Right lobe of liver (tissue), 6 donors: Measurements from ENCODE around the gene KCNJ4. TPM values are rescaled to one million over a fixed set of nuclear protein-coding genes. Genes with fewer than 3 reads are reported as not detected.
"Not testable (repeated sequence)": the region's sequence is repeated elsewhere in the genome, so short reads cannot be mapped to it uniquely, and the experiment has no call there.

Experiments used
- ATAC-seq, 4 donors: fragments of 200-7000 bp; cut with Tn5 transposase; one replicate each; pipeline ENCODE4 v1.9.1; 2020; ENCODE audit warnings: mild to moderate bottlenecking in 4 of 4, moderate library complexity in 4 of 4
- DNase-seq, 3 donors: peaks; one replicate each; pipeline ENCODE4 v3.0.0-alpha.2; 2020
- H3K27ac ChIP-seq, 3 donors: fragments of 200-600 bp; one replicate each; pipeline ENCODE4 v1.8.0; 2022
- H3K27me3 ChIP-seq, 2 donors: fragments of 200-600 bp; one replicate each; pipeline ENCODE4 v1.8.0; 2022
- H3K36me3 ChIP-seq, 4 donors: fragments of 200-600 bp; sonication (generic) in 1 of 4; one replicate each; pipeline versions ENCODE4 v1.5.1 to v1.8.0; 2017 to 2022; ENCODE audit warnings: control low read depth in 1 of 4
- H3K4me1 ChIP-seq, 4 donors: fragments of 200-600 bp; sonication (generic) in 1 of 4; one replicate each; pipeline versions ENCODE4 v1.5.1 to v1.8.0; 2017 to 2022; ENCODE audit warnings: control low read depth in 1 of 4
- H3K4me3 ChIP-seq, 3 donors: fragments of 200-600 bp; one replicate each; pipeline ENCODE4 v1.8.0; 2022
- H3K9me3 ChIP-seq, 4 donors: fragments of 200-600 bp; sonication (generic) in 1 of 4; one replicate each; pipeline versions ENCODE4 v1.5.1 to v1.8.0; 2017 to 2022; ENCODE audit warnings: control low read depth in 1 of 4
- CTCF ChIP-seq, 4 donors: fragments of 200-600 bp in 3 of 4; fragments of 450-650 bp in 1 of 4; IDR thresholded peaks; one replicate each; pipeline versions ENCODE4 v1.5.1 to v1.8.0; 2016 to 2022; ENCODE audit warnings: antibody characterized with exemption in 4 of 4, mild to moderate bottlenecking in 2 of 4
- POLR2A ChIP-seq: fragments of 450-650 bp; IDR thresholded peaks from one replicate; pipeline ENCODE4 v1.6.1; 2017; ENCODE audit warnings: antibody characterized with exemption, mild to moderate bottlenecking
- WGBS: methylation state at CpG from one replicate; pipeline ENCODE4 v1.1.6; 2018; ENCODE audit warnings: low coverage, low lambda C conversion rate; ENCODE audit not compliant: insufficient coverage; ENCODE audit errors: missing lambda C conversion rate; 5-methylcytosine and 5-hydroxymethylcytosine counted together
- intact Hi-C, 2 donors: fragments of 100-400 bp; cut with DNase I; formaldehyde crosslinking; loops; one replicate each; pipeline versions ENCODE4 v1.11.2 to v1.14.1; 2022
- total RNA-seq, 6 experiments: library from RNA; depleted of rRNA in 2 of 6; stranded (reverse); fragments of >200 nt in 2 of 6; fragmentation: NEBNext Ultra II Directional in 3 of 6; extraction: Animal tissue kit (Norgen Biotek cat#: 25700) in 3 of 6; gene quantifications; one replicate each; pipeline versions ENCODE4 v1.1.0 to v1.2.4, GENCODE V29; 2016 to 2023
- donor health status: DM: no; HTN: yes; CAD: no.
- donor health status: DM: no; HTN: no; CAD: no.
- donor health status: DM: no; HTN: no; CAD: no.
- donor health status: DM: no; HTN: yes; CAD: no.
- donor health status: DM: no; HTN: yes; CAD: no.

The KCNJ4 gene
- total RNA-seq, 6 experiments from 2014 or later: not detected

GRCh38 chr22:38471237-38471636 lies 16.2 kb upstream of the KCNJ4 start:
- DNase-seq: no peak
- WGBS: 82% methylated on average over 5 of the region's 11 CpGs

GRCh38 chr22:38470179-38470578 lies 15.2 kb upstream of the KCNJ4 start:
- 93% methylated on average over 3 of the region's 10 CpGs for WGBS
- H3K27ac ChIP-seq, H3K4me1 ChIP-seq, H3K36me3 ChIP-seq, ATAC-seq, H3K4me3 ChIP-seq, DNase-seq, intact Hi-C loops, H3K27me3 ChIP-seq, H3K9me3 ChIP-seq: not testable (repeated sequence)

More at GRCh38 chr22:38471237-38471636, 16.2 kb upstream of the KCNJ4 start:
- ATAC-seq: no peak
- Histone ChIP-seq H3K9me3 (no peaks in the 10 kb centered on the region), H3K4me3 (no peak overlapping the region), H3K36me3 (no peaks in the 10 kb centered on the region), H3K4me1 (peaks cover 0 to 4% (median 0%) of the 10 kb centered on the region in 4 donors), H3K27ac (no peak overlapping the region), H3K27me3 (no peaks in the 10 kb centered on the region)
- no peak for TF ChIP-seq CTCF (IDR thresholded peaks at IDR 0.05)
- no peak for TF ChIP-seq POLR2A
- intact Hi-C loops: no loop called here

- H3K9me3 ChIP-seq: no peaks in the 10 kb centered on the region
- H3K27me3 ChIP-seq: no peaks in the 10 kb centered on the region
- peaks cover 0 to 4% (median 0%) of the 10 kb centered on the region in 4 donors for H3K4me1 ChIP-seq
- TF ChIP-seq POLR2A: no peak
- TF ChIP-seq CTCF (IDR thresholded peaks at IDR 0.05): no peak
- ATAC-seq: no peak
- no peak overlapping the region for H3K27ac ChIP-seq
- intact Hi-C loops: no loop called here
- H3K4me3 ChIP-seq: no peak overlapping the region
- 95% methylated on average over 4 of the region's 6 CpGs for WGBS
- DNase-seq: no peak
- H3K36me3 ChIP-seq: no peaks in the 10 kb centered on the region
Observed at GRCh38 chr22:38469306-38469781, 14.3 kb upstream of the KCNJ4 start.

GRCh38 chr22:38468443-38469305 lies 13.7 kb upstream of the KCNJ4 start:
- Histone ChIP-seq H3K4me3 (peak overlapping the region; percentile 28 to 55 (median 50)), H3K27me3 (no peaks in the 10 kb centered on the region), H3K9me3 (no peaks in the 10 kb centered on the region), H3K27ac (no peak overlapping the region), H3K4me1 (peaks cover 0 to 4% (median 0%) of the 10 kb centered on the region in 4 donors), H3K36me3 (no peaks in the 10 kb centered on the region)
- intact Hi-C loops: no loop called here
- TF ChIP-seq POLR2A (no peak), CTCF (IDR thresholded peaks at IDR 0.05) (no peak)
- no peak for DNase-seq
- no peak for ATAC-seq
- 50% methylated on average over 11 of the region's 28 CpGs for WGBS

- Histone ChIP-seq H3K4me1 (peaks cover 0 to 4% (median 0%) of the 10 kb centered on the region in 4 donors), H3K36me3 (no peaks in the 10 kb centered on the region), H3K4me3 (peak within 1 kb of the TSS; percentile 28 to 55 (median 50)), H3K27me3 (no peaks in the 10 kb centered on the region), H3K9me3 (no peaks in the 10 kb centered on the region), H3K27ac (no peak within 1 kb of the TSS)
- DNase-seq (peak; percentile 57 to 77 (median 58)), ATAC-seq (peak; percentile 81 to 91 (median 86))
- intact Hi-C loops: no loop called here
- TF ChIP-seq POLR2A (peak; percentile 68), CTCF (IDR thresholded peaks at IDR 0.05) (no peak)
- 40% methylated on average over 2 of the region's 53 CpGs for WGBS
Observed at GRCh38 chr22:38467904-38468442, 13.0 kb upstream of the KCNJ4 start, which contains the start of gene KDELR3. TSS of gene KDELR3 (plus strand) at chr22:38468096. CDS start at chr22:38468234, 138 bp downstream.
